H9 (cell line): ENCODE results near the gene MTURN. TPM values are rescaled to one million over a fixed set of nuclear protein-coding genes. Genes with fewer than 3 reads are reported as not detected.

ENCODE experiments used
- DNase-seq: peaks from one replicate; pipeline ENCODE4 v3.0.0-alpha.2; 2017
- H2AFZ ChIP-seq: one replicate; pipeline ENCODE4 v1.6.1; 2013; ENCODE audit warnings: mild to moderate bottlenecking, low read length, control low read depth, moderate library complexity
- H2AK5ac ChIP-seq: 2 replicates; pipeline ENCODE4 v1.6.1; 2013; ENCODE audit warnings: low read length, control low read depth, mixed read lengths; ENCODE audit not compliant: insufficient read length
- H2BK120ac ChIP-seq: one replicate; pipeline ENCODE4 v1.6.1; 2013; ENCODE audit warnings: low read depth, mild to moderate bottlenecking, low read length, control low read depth, inconsistent platforms; ENCODE audit not compliant: poor library complexity, severe bottlenecking
- H2BK12ac ChIP-seq: 2 replicates; pipeline ENCODE4 v1.6.1; 2013; ENCODE audit warnings: low read length, control low read depth, mixed read lengths, low read depth; ENCODE audit not compliant: insufficient read length
- H2BK15ac ChIP-seq: 2 replicates; pipeline ENCODE4 v1.6.1; 2013; ENCODE audit warnings: low read depth, low read length, control low read depth
- H2BK20ac ChIP-seq: one replicate; pipeline ENCODE4 v1.6.1; 2013; ENCODE audit warnings: low read depth, mild to moderate bottlenecking, low read length, control low read depth, inconsistent platforms; ENCODE audit not compliant: poor library complexity, severe bottlenecking
- H2BK5ac ChIP-seq: 2 replicates; pipeline ENCODE4 v1.6.1; 2013; ENCODE audit warnings: low read length, control low read depth, mixed read lengths; ENCODE audit not compliant: insufficient read length
- H3K14ac ChIP-seq: 2 replicates; pipeline ENCODE4 v1.6.1; 2013; ENCODE audit warnings: low read length, control low read depth; ENCODE audit not compliant: insufficient read depth
- H3K18ac ChIP-seq: 2 replicates; pipeline ENCODE4 v1.6.1; 2013; ENCODE audit warnings: low read depth, mild to moderate bottlenecking, mixed read lengths, low read length, control low read depth; ENCODE audit not compliant: insufficient read length
- H3K23ac ChIP-seq: 2 replicates; pipeline ENCODE4 v1.6.1; 2013; ENCODE audit warnings: low read length, control low read depth, mixed read lengths, low read depth; ENCODE audit not compliant: insufficient read length
- H3K23me2 ChIP-seq: 2 replicates; pipeline ENCODE4 v1.6.1; 2013; ENCODE audit warnings: low read depth, mild to moderate bottlenecking, mixed read lengths, low read length, control low read depth; ENCODE audit not compliant: insufficient read length, poor library complexity, severe bottlenecking
- H3K27ac ChIP-seq: 2 replicates; pipeline ENCODE4 v1.5.1; 2013; ENCODE audit warnings: low read length, control low read depth, mixed read lengths, low read depth; ENCODE audit not compliant: insufficient read length
- H3K27me3 ChIP-seq: 2 replicates; pipeline ENCODE4 v1.6.1; 2013; ENCODE audit warnings: low read length, control low read depth, inconsistent platforms; ENCODE audit not compliant: insufficient read depth
- H3K4ac ChIP-seq: 2 replicates; pipeline ENCODE4 v1.6.1; 2013; ENCODE audit warnings: low read depth, mild to moderate bottlenecking, control low read depth, inconsistent platforms, low read length, moderate library complexity
- H3K4me1 ChIP-seq: 2 replicates; pipeline ENCODE4 v1.6.1; 2013; ENCODE audit warnings: low read length, control low read depth, inconsistent platforms; ENCODE audit not compliant: insufficient read depth
- H3K4me2 ChIP-seq: 2 replicates; pipeline ENCODE4 v1.6.1; 2013; ENCODE audit warnings: low read length, control low read depth, mixed read lengths; ENCODE audit not compliant: insufficient read length, insufficient read depth
- H3K56ac ChIP-seq: 2 replicates; pipeline ENCODE4 v1.6.1; 2013; ENCODE audit warnings: low read depth, mild to moderate bottlenecking, mixed read lengths, low read length, control low read depth; ENCODE audit not compliant: insufficient read length
- H3K79me1 ChIP-seq: 2 replicates; pipeline ENCODE4 v1.6.1; 2013; ENCODE audit warnings: low read depth, mild to moderate bottlenecking, moderate library complexity, low read length, control low read depth, inconsistent platforms; ENCODE audit not compliant: insufficient read depth, poor library complexity, severe bottlenecking
- H3K79me2 ChIP-seq: 2 replicates; pipeline ENCODE4 v1.6.1; 2013; ENCODE audit warnings: low read length, control low read depth, inconsistent platforms; ENCODE audit not compliant: insufficient read depth
- H3K9ac ChIP-seq: 2 replicates; pipeline ENCODE4 v1.6.1; 2013; ENCODE audit warnings: low read length, control low read depth, mixed read lengths; ENCODE audit not compliant: insufficient read length; ENCODE audit errors: extremely low read depth
- H3K9me3 ChIP-seq: one replicate; pipeline ENCODE4 v1.6.1; 2013; ENCODE audit warnings: low read depth, low read length, inconsistent platforms; ENCODE audit not compliant: control insufficient read depth
- H3T11ph ChIP-seq: one replicate; pipeline ENCODE4 v1.6.1; 2013; ENCODE audit warnings: mild to moderate bottlenecking, low read length, control low read depth, inconsistent platforms
- H4K20me1 ChIP-seq: one replicate; pipeline ENCODE4 v1.6.1; 2013; ENCODE audit not compliant: control insufficient read depth, insufficient read length, insufficient read depth
- H4K5ac ChIP-seq: 2 replicates; pipeline ENCODE4 v1.6.1; 2013; ENCODE audit warnings: low read depth, mild to moderate bottlenecking, mixed read lengths, low read length, control low read depth; ENCODE audit not compliant: insufficient read length
- H4K8ac ChIP-seq: replicated peaks from 2 replicates; pipeline ENCODE4 v1.6.1; 2013; ENCODE audit warnings: low read length, control low read depth, mixed read lengths, low read depth; ENCODE audit not compliant: insufficient read length
- H4K91ac ChIP-seq: 2 replicates; pipeline ENCODE4 v1.6.1; 2013; ENCODE audit warnings: low read depth, mild to moderate bottlenecking, moderate library complexity, mixed read lengths, low read length, control low read depth; ENCODE audit not compliant: insufficient read length
- H3K27ac Mint-ChIP-seq, 3 experiments: 2 replicates in 2 of 3; 3 replicates in 1 of 3; pipeline ENCODE4 v1.8.0; 2020 to 2021; ENCODE audit warnings: mixed read lengths in 3 of 3, mild to moderate bottlenecking in 1 of 3, moderate library complexity in 1 of 3
- H3K27me3 Mint-ChIP-seq: 2 replicates; pipeline ENCODE4 v1.8.0; 2021; ENCODE audit warnings: low read depth, mild to moderate bottlenecking, moderate library complexity, mixed read lengths
- H3K36me3 Mint-ChIP-seq, 3 experiments: 2 replicates in 2 of 3; 3 replicates in 1 of 3; pipeline ENCODE4 v1.8.0; 2020 to 2021; ENCODE audit warnings: low read depth in 3 of 3, mixed read lengths in 3 of 3; ENCODE audit not compliant: insufficient read depth in 1 of 3
- H3K4me1 Mint-ChIP-seq, 2 experiments: 2 replicates each; pipeline ENCODE4 v1.8.0; 2020; ENCODE audit warnings: mixed read lengths in 2 of 2
- H3K4me3 Mint-ChIP-seq, 2 experiments: 2 replicates in 1 of 2; 3 replicates in 1 of 2; pipeline ENCODE4 v1.8.0; 2020 to 2021; ENCODE audit warnings: mild to moderate bottlenecking in 2 of 2, mixed read lengths in 2 of 2, moderate library complexity in 1 of 2
- H3K9me3 Mint-ChIP-seq, 2 experiments: 2 replicates in 1 of 2; 3 replicates in 1 of 2; pipeline ENCODE4 v1.8.0; 2020; ENCODE audit warnings: mild to moderate bottlenecking in 2 of 2, mixed read lengths in 2 of 2, moderate library complexity in 1 of 2
- WGBS: extraction: QIAGEN DNeasy Blood & Tissue Kit; methylation state at CpG from one replicate; pipeline ENCODE4 v1.1.7; 2013; ENCODE audit warnings: missing lambda C conversion rate, low lambda C conversion rate, mixed read lengths; ENCODE audit not compliant: insufficient read length; ENCODE audit errors: extremely low coverage; 5-methylcytosine and 5-hydroxymethylcytosine counted together
- total RNA-seq: library from RNA; stranded (reverse); gene quantifications from 2 replicates; pipeline ENCODE4 v1.2.1, GENCODE V29; 2021
- TF ChIP-seq, protein P1 (sequence below): fragments of 200-600 bp; sonication (generic); conservative IDR thresholded peaks from 3 replicates; pipeline ENCODE4 v1.8.0; 2021; ENCODE audit warnings: antibody characterized with exemption, mild to moderate bottlenecking

The MTURN gene
- total RNA-seq, 1 experiment from 2014 or later = 3.4 TPM

DNA sequence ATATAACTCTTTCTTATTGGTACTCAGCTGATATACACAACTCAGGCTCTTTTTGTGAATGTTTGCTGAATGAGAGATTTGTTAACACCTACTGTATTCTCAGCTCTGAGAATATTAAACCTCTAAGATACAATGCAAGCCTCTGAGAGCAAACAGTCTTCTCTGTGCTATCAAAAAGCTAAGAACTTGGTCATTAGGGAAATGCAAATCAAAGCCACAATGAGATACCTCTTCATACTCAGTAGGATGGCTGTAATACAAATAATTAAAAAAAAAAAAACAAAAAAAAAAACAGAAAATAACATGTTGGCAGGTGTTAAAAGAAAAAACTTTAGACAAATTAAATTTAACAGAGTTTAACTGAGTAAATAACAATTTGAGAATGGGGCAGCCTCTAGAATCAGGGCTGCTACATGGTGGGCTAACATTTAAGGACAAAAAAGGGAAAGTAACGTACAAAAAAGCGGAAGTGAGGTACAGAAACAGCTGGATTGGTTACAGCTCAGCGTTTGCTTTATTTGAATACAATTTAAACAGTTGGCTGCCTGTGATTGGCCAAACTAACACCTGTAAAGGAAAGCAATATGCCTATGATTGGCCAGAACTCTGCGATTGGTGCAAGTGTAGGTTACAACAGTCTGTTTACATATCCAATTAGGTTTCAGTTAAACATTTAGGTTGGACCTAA is 14.8 kb upstream of the MTURN start:
- Mint-ChIP-seq H3K36me3 (no peaks in the 10 kb centered on the region), H3K27me3 (no peaks in the 10 kb centered on the region; the same call in 1 of the 2 replicates), H3K4me3 (no peak overlapping the region), H3K9me3 (0 out of 5 replicates have a peak, but pooled peaks cover 0 to under 1% of the 10 kb centered on the region in 2 experiments), H3K4me1 (no peaks in the 10 kb centered on the region), H3K27ac (no peak overlapping the region)
- no peak overlapping the region for H2BK120ac ChIP-seq
- no peak overlapping the region for H4K5ac ChIP-seq
- H2BK12ac ChIP-seq = no peak overlapping the region
- H3K79me1 ChIP-seq = no peaks in the 10 kb centered on the region
- no peak overlapping the region for H2BK20ac ChIP-seq
- H3K14ac ChIP-seq = no peak overlapping the region
- H2BK5ac ChIP-seq = no peak overlapping the region
- H3K23ac ChIP-seq = no peak overlapping the region
- H3K9me3 ChIP-seq = no peaks in the 10 kb centered on the region
- H3K18ac ChIP-seq = no peak overlapping the region
- no peak for DNase-seq
- H2AK5ac ChIP-seq = no peak overlapping the region
- H3K27ac ChIP-seq = no peak overlapping the region
- H2AFZ ChIP-seq = no peak overlapping the region
- WGBS = no CpG with 5 or more reads among the region's 4 CpGs
- H3K23me2 ChIP-seq = no peaks in the 10 kb centered on the region
- no peaks in the 10 kb centered on the region for H3K79me2 ChIP-seq
- no peak overlapping the region for H3T11ph ChIP-seq
- no peaks in the 10 kb centered on the region for H3K4me1 ChIP-seq
- H3K27me3 ChIP-seq = no peaks in the 10 kb centered on the region
- no peaks in the 10 kb centered on the region for H4K20me1 ChIP-seq
- no peak overlapping the region for H2BK15ac ChIP-seq
- H4K91ac ChIP-seq = no peak overlapping the region
- H3K9ac ChIP-seq = no peak overlapping the region
- H3K4ac ChIP-seq = no peak overlapping the region
- no peak overlapping the region for H3K4me2 ChIP-seq
- TF ChIP-seq, protein P1, sequence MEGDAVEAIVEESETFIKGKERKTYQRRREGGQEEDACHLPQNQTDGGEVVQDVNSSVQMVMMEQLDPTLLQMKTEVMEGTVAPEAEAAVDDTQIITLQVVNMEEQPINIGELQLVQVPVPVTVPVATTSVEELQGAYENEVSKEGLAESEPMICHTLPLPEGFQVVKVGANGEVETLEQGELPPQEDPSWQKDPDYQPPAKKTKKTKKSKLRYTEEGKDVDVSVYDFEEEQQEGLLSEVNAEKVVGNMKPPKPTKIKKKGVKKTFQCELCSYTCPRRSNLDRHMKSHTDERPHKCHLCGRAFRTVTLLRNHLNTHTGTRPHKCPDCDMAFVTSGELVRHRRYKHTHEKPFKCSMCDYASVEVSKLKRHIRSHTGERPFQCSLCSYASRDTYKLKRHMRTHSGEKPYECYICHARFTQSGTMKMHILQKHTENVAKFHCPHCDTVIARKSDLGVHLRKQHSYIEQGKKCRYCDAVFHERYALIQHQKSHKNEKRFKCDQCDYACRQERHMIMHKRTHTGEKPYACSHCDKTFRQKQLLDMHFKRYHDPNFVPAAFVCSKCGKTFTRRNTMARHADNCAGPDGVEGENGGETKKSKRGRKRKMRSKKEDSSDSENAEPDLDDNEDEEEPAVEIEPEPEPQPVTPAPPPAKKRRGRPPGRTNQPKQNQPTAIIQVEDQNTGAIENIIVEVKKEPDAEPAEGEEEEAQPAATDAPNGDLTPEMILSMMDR = no peak
- H3K56ac ChIP-seq = no peak overlapping the region
- no peak overlapping the region for H4K8ac ChIP-seq
